ENCODE results near the gene OTUD1. TPM values are rescaled to one million over a fixed set of nuclear protein-coding genes. Genes with fewer than 3 reads are reported as not detected.

The OTUD1 gene
- total and polyA plus RNA-seq, 2 of the 4 experiments (the other 2 are of a cell fraction) = 1.3 to 1.4 TPM

- H4K20me1 ChIP-seq (ENCODE audit: insufficient read depth, low read length) = no peaks in the 10 kb centered on the region
- H3K14ac ChIP-seq (replicated peaks; ENCODE audit: low read depth, low read length) = no peak overlapping the region
- H3K27ac ChIP-seq (ENCODE audit: insufficient read depth, low read length) = no peak overlapping the region
- H3K9ac ChIP-seq (ENCODE audit: low read depth, low read length) = no peak overlapping the region
- H3K4me3 ChIP-seq (ENCODE audit: insufficient read depth, low read depth, low read length) = no peak overlapping the region
- no peak overlapping the region for H2AK5ac ChIP-seq (ENCODE audit: low read depth, low read length)
- no peak overlapping the region for H4K91ac ChIP-seq (ENCODE audit: insufficient read depth, low read depth, low read length)
- no peak overlapping the region for H3K23ac ChIP-seq (ENCODE audit: low read depth, low read length)
- H3K4me1 ChIP-seq (ENCODE audit: control insufficient read depth, insufficient read depth, low read length) = no peaks in the 10 kb centered on the region
- no peak for TF ChIP-seq FOS (IDR thresholded peaks at IDR 0.05; ENCODE audit: low read depth, low read length)
- H2BK15ac ChIP-seq (ENCODE audit: low read depth, low read length) = no peak overlapping the region
- no peaks in the 10 kb centered on the region for H3K9me1 ChIP-seq (ENCODE audit: insufficient read depth, low read length)
- H3K9me3 ChIP-seq (ENCODE audit: control insufficient read depth, insufficient read depth, low read length) = no peaks in the 10 kb centered on the region
- BruUV-seq (replicated peaks) = no TSS peak
- DNase-seq (no peak), ATAC-seq (ENCODE audit: low read depth) (no peak)
- no peak overlapping the region for H3K4ac ChIP-seq (ENCODE audit: low read depth, low read length)
- dilution Hi-C loops (cut with HindIII; ENCODE audit: low sequenced_read_pairs, unreplicated experiment) = no loop called here
- H3K56ac ChIP-seq (ENCODE audit: extremely low read depth, insufficient read depth, low read length) = no peak overlapping the region
- no peak overlapping the region for H2BK20ac ChIP-seq (ENCODE audit: low read depth, low read length)
- CTCF ChIA-PET = no interaction called here
- no peak overlapping the region for H2AK9ac ChIP-seq (replicated peaks; ENCODE audit: low read depth, low read length, poor library complexity)
- H4K5ac ChIP-seq (ENCODE audit: low read depth, low read length) = no peak overlapping the region
- H2BK5ac ChIP-seq (ENCODE audit: low read depth, low read length, poor library complexity, severe bottlenecking) = no peak overlapping the region
- H3K18ac ChIP-seq (ENCODE audit: low read depth, low read length) = no peak overlapping the region
- intact Hi-C loops (cut with micrococcal nuclease) = no loop called here
- no peak overlapping the region for H2AFZ ChIP-seq (replicated peaks; ENCODE audit: low read length, poor library complexity)
- no peak overlapping the region for H3K4me2 ChIP-seq (ENCODE audit: low read depth, low read length)
- no peaks in the 10 kb centered on the region for H3K36me3 ChIP-seq (ENCODE audit: control insufficient read depth, insufficient read depth, low read length)
- no peaks in the 10 kb centered on the region for H3K79me1 ChIP-seq (ENCODE audit: low read depth in 1 of 2, low read length in 2 of 2)
- WGBS, 2 experiments (ENCODE audit: extremely low coverage in 2 of 2, insufficient read length in 1 of 2) = no CpG with 5 or more reads among the region's 1 CpG
- in situ Hi-C loops (cut with MboI; ENCODE audit: low sequenced_read_pairs) = no loop called here
- POLR2A ChIA-PET (ENCODE audit: unreplicated experiment) = no interaction called here
- peaks cover 2% of the 10 kb centered on the region for H3K27me3 ChIP-seq (ENCODE audit: control insufficient read depth, insufficient read depth, low read length)
- no peak overlapping the region for H2BK120ac ChIP-seq (ENCODE audit: low read depth, low read length)
- no peak overlapping the region for H4K8ac ChIP-seq (ENCODE audit: low read depth in 2 of 2, low read length in 2 of 2)
These were observed 30.8 kb downstream of the OTUD1 start for GRCh38 chr10:23469596-23470237.

Measured in IMR-90 (cell line).